NOMO-1 treated with DMSO at 0.1 percent for 48 hours (cell line): Measurements from ENCODE around the gene KIF14.
"Not testable (repeated sequence)": the region's sequence is repeated elsewhere in the genome, so short reads cannot be mapped to it uniquely, and the experiment has no call there.

Experiments
- DNase-seq: peaks from one replicate; lab custom pipeline; 2025; ENCODE audit not compliant: unreplicated experiment; lab: John Stamatoyannopoulos, UW

The KIF14 gene

GRCh38 chr1:200547386-200547785 is 73.2 kb downstream of the KIF14 start:
- no peak for DNase-seq

DNA sequence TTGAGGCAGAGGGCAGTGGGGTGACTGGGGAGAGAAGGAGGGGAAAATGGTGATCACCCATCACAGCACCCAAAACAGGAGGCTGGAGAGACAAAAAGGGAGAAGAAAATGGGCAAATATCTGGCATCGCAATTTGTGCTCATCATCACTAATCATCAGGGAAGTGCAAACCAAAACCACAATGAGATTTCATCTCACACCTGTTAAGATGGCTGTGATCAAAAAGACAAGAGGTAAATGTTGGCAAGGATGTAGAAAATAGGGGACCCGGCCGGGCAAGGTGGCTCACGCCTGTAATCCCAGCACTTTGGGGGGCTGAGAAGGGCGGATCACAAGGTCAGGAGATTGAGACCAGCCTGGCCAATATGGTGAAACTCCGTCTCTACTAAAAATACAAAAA is 74.0 kb downstream of the KIF14 start:
- DNase-seq, result no peak

- no peak for DNase-seq
Observed at GRCh38 chr1:200542162-200542561, 78.4 kb downstream of the KIF14 start.

GRCh38 chr1:200540281-200540680 is 80.3 kb downstream of the KIF14 start:
- no peak for DNase-seq

DNA sequence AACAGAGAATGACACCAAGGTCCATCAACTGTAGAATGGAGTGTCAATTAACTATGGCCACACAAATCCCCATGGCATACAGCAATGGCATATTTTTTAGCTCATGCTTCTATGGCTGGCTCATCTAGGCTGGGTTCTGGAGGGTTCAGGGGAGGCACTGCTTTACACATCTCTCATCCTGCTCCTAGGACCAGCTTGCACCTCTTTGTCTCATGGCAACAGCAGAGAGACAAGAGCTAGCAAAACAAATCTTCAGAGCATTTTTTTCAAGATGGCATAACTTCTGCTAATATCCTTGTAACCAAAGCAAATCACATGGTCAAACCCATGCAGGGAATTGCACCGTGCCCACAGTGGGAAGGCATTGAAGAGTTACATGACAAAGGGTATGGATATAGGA is 82.4 kb downstream of the KIF14 start:
- no peak for DNase-seq

GRCh38 chr1:200535605-200536004 is 84.9 kb downstream of the KIF14 start:
- DNase-seq, result peak; percentile 22

- DNase-seq, result no peak
Observed at GRCh38 chr1:200530623-200531261, 89.8 kb downstream of the KIF14 start.

DNA sequence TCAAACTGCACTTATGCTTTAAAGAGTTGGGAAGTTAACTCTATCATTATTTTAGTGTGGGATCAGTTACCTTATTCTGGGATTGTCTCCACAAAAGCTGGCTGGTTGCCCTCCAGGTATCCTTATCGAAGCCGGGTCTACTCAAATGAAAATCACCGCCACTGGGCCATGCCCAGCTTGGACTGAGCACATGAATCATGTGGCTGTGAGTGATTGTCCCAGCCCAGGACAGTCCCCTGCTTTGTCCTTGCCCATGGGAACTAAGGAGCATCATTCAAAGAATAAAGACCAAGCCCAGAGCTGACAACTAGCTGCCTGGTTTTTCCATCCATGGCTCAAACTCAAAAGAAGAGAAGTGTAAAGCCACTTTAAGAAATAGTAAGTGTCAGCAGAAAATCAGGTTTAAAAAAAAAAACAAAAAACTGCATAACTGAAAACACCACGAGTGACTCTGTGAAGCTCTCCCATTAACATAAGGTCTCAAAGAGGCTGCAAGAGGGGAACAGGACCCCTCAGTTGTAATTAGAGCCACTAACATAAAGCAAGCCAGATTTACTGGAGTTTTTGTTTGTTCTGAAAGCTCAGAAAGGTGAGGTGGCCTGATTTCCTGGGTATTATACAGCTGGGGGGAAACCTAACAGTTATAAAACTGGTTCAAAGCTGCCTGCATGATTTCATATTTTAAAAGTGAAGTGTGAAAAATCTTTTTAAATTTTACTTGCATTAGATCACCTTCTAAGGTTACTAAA is 91.5 kb downstream of the KIF14 start:
- DNase-seq, result no peak

- DNase-seq, result no peak
Observed at GRCh38 chr1:200527670-200528069, 92.9 kb downstream of the KIF14 start.

GRCh38 chr1:200526709-200527612 is 93.6 kb downstream of the KIF14 start:
- no peak for DNase-seq

GRCh38 chr1:200525090-200525987 is 95.2 kb downstream of the KIF14 start:
- peak; percentile 69 for DNase-seq

- DNase-seq, result not testable (repeated sequence)
Observed at GRCh38 chr1:200524551-200524950, 96.0 kb downstream of the KIF14 start.

GRCh38 chr1:200524092-200524491 is 96.5 kb downstream of the KIF14 start:
- DNase-seq, result no peak

- peak; percentile 38 for DNase-seq
Observed at GRCh38 chr1:200520735-200521134, 99.8 kb downstream of the KIF14 start.

DNA sequence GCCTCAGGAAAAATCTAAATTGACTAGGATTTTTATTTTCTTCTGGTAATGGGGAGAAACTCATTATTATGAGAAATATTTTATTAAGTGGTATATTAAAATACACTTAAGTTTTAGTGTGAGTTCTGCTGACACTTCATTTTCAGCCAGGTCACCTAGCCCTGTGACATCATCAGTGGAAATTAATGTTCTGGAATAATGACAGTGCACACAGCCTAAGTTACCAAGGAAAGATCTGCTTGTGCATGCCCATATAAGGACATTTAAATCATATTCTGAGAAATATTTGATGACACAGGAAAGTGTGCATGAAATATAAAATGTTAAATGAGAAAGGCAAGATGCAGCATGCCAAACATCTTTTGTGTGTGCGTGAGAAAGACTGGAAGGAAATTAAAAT is 102.0 kb downstream of the KIF14 start:
- DNase-seq, result no peak

DNA sequence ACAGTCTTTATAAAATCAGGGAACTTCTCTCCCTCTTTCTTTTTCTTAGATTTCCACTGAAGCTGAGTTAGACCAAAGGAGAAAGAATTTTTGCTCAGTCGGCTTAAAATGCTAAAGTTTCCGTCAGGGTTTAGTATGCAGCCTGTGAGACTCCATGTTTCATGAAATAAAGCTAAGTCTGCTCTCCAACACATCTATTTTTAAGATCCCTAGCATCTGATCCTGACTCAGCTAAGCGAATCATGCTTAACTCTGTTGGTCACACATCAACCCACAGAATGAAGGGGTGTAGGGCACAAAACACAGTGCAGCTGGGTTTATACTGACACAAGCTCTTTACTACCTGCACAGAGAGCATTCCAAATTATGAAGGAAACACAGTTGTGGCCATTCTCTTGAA is 108.4 kb downstream of the KIF14 start:
- no peak for DNase-seq

- DNase-seq, result peak; percentile 77
Observed at GRCh38 chr1:200510228-200510623, 110.3 kb downstream of the KIF14 start.

DNA sequence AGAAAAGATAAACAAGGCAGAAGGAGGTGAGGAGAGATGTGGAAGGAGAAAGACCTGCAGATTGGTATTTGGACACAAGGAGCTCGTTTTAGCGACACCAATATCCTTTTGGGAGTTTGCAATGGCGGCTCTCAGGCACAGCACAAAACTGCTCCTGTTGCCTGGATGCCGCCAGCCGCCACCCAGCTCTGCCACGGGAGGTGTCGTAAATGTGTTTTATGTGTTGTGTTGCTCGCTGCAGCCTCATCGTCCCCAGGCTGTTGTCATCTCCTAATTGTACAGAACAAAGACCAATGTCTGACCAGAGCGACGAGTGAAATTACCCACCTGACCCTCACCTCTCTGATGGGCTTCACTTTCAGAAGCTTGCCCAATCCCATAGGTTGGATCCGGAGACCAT is 114.1 kb downstream of the KIF14 start:
- DNase-seq, result no peak

GRCh38 chr1:200505257-200505656 is 115.3 kb downstream of the KIF14 start:
- DNase-seq, result no peak
